HL-60/S4 (cell line): ENCODE results near the gene THSD7A.

Experiments used
- in situ Hi-C: fragments of 300-500 bp; cut with MboI; formaldehyde crosslinking; loops from 2 replicates; pipeline ENCODE4 v1.14.3; 2022; ENCODE audit warnings: low sequenced_read_pairs

Gene THSD7A

GRCh38 chr7:11355399-11356005 lies 476.5 kb downstream of the THSD7A start:
- in situ Hi-C loops: no loop called here

DNA sequence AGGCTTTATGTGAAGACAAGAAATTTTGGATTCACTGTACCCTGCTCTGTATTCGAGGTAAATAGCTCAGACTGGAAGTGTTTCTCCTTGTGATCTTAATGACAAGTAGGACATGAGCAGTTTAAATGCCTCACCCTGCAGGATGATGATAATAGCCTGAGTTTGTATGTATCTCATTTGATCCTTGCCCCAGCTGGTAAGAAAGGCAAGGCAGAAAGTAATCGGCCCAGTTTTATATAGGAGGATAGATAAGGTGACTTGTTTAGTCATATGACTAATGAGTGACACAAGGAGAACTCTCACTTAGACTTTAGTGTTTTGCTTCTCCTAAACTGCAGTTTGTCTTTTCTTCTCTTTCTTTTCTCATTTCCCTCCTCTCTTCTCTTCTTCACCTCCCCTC lies 485.7 kb downstream of the THSD7A start:
- in situ Hi-C loops: no loop called here

DNA sequence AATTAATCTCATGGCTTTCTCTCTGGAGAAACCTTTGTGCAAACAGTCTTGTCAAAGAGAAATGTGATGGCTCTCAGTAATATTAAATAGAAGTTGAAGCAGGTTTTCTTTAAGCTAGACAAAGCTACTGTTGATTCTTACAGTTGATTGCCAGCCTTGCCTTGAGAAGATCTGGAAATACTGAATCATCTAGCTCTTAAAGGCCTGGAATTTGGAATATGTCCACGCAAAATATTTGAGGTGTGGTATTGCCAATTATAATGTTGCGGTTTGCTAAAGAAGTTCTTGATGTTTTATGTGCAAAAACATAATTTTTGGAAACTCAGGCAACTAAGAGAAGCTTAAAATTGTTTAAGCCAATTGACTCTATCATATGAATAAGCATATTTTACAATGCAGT lies 486.4 kb downstream of the THSD7A start:
- in situ Hi-C loops: no loop called here

GRCh38 chr7:11343818-11344413 lies 488.1 kb downstream of the THSD7A start:
- in situ Hi-C loops: no loop called here

GRCh38 chr7:11343136-11343535 lies 488.9 kb downstream of the THSD7A start:
- in situ Hi-C loops: no loop called here

- in situ Hi-C loops: no loop called here
Observed at GRCh38 chr7:11341285-11341944, 490.6 kb downstream of the THSD7A start.

- in situ Hi-C loops: no loop called here
Observed at GRCh38 chr7:11336432-11336831, 495.6 kb downstream of the THSD7A start.

DNA sequence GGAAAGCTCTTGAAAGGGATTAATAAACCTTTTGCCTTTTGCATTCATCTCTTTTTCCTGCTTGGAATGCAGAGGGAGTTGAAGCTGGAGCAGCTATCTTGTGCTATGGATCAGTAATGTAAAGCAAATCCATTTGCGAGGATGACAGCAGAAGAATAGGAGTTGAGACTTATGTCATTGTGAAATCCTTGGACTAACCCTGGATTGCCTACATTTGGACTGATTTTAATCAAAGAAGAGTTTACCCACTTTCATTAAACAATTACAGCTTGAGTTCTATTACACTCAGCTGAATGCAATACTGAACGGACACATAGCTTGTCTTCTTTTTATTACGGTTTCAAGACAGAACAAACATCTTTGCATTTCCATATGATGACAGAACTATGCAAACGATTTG lies 496.1 kb downstream of the THSD7A start:
- in situ Hi-C loops: no loop called here

GRCh38 chr7:11332865-11333228 lies 499.2 kb downstream of the THSD7A start:
- in situ Hi-C loops: no loop called here

DNA sequence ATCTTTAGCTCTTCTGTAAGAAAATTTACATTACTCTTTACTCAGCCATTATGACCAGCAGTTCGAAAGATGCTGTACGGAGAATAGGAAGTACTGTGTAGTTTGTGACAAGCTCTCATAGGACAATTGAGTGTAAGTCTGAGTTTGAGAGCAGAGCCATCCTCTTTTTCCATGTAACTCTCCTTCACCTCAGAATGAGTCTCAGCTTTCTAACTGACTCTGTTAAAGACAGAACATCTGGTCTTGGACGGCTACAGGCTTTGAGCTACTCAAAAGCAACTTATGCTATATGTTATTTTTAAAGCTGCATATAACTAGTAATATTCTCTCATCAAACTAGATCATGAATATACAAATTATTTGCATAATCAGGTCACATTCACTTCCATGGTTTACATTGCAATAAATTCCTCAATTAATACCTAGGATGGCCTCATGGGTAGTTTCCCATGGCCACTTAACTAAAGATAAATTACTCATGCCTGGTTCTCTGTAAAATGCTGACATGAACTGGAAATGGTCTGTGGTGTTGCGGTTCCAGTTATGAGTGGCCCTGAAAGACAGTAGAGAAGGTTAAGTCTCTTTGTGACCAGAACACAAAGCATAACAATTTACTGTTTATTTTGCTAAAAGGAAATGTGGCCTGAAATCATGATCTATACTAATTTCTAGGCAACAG lies 499.7 kb downstream of the THSD7A start:
- in situ Hi-C loops: no loop called here

GRCh38 chr7:11331128-11332102 lies 500.6 kb downstream of the THSD7A start:
- in situ Hi-C loops: no loop called here

DNA sequence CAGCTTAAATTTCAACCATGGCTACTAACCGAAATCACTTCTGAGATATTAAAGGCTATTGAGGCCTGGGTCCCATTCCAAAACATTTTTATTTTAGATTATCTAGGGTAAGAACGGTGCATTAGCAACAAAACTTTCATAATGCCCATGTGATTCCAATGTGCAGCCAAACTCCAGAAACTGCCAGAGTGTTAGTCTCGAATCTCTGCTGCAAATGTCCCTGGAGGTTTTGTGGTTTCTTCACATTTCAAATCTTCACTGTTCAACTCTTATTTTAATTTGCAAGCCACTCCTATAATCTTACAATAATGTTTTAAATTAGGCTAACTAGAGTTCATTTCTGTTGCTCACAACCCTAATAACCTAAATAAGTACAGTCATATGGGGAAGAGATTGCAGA lies 501.3 kb downstream of the THSD7A start:
- in situ Hi-C loops: no loop called here

- in situ Hi-C loops: no loop called here
Observed at GRCh38 chr7:11330208-11330607, 501.8 kb downstream of the THSD7A start.

DNA sequence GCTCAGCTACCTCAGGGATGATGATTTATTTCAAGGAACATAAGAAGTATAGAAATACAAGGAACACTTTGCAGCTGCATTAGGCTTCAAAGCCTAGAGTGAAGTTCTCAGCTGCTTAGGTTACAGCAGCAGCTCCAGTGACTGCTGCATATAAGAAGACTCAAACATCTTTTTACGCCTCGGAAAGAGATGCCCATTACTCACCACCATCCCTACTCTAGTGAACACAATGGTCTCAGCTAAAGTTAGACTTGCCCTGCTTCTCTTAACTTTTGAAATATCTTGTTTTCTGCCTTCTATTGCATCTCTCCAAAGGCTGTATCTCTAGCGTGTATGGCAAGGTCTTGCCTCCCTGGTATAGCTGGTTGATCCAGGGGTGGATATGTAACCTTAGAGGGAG lies 502.4 kb downstream of the THSD7A start:
- in situ Hi-C loops: no loop called here

GRCh38 chr7:11328309-11328708 lies 503.7 kb downstream of the THSD7A start:
- in situ Hi-C loops: no loop called here

DNA sequence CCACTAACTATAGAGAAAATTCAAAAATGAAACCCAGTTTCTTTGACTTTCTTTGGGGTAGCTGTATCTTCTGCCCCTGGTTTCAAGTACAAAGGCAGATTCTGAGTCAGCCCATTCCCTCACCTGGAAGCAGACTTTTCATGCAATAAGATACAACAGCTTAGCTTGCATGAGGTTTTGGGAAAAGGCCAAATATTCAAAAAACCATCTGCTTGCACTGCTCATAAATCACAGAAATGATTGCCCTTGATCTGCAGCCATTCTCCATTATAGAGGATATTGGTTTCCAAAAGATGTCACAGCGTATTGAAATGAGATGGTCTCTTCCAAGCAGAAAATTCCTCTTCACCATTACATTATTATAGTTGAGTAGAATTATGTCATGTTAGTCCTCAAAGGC lies 504.4 kb downstream of the THSD7A start:
- in situ Hi-C loops: no loop called here
